ENCODE data around the gene MACROD2.
"Not testable (repeated sequence)": the region's sequence is repeated elsewhere in the genome, so short reads cannot be mapped to it uniquely, and the experiment has no call there.

MACROD2 gene

DNA sequence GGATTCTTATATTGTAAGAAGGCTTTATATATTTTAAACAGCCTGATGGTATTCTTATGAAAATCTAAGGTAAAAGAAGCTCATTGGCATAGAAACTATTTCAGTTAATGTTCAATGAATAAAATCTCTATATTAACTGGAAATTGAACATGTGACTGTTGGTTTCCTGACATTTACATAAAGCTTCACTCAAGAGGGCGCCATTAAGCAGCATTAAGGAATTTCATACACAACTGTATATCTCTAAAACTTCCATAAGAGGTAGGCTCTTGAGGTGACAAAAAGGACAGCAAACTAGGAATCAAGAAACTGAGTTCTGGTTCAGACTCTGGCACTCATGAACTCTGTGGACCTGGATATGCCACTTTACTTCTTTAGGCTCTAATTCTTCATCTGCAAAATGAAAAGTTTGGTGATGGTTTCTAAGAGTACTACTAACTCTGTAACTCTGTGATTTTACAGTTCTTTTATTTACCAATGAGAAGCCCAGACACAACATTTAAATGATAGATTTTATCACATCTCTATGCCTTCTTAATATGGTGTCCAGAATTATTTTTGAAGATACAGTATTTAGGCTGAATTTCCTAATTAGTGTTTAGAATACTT lies 194.6 kb downstream of the MACROD2 start:
- DNase-seq (ENCODE audit: low read depth in 4 of 4, low spot score in 1 of 4), result no peak

DNA sequence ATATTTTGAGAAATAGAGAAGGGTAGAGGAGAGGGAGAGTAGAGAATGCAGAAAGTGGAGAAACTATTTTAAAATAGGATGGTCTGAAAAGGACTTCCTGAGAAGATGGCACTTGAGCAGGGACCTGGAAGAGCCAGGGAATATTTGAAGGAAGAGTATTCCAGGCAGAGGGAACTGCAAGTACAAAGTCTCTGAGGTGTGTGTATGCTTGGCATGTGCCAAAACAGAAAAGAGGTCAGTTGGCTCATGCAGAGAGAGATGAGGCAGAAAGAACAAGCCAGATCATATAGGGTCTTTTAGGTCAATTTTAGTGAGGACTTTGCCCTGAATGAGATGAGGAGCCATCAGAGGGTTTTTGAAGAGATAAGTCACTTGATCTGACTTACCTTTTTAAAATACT lies 196.2 kb downstream of the MACROD2 start:
- no peak for DNase-seq (ENCODE audit: low read depth in 4 of 4, low spot score in 1 of 4)

DNA sequence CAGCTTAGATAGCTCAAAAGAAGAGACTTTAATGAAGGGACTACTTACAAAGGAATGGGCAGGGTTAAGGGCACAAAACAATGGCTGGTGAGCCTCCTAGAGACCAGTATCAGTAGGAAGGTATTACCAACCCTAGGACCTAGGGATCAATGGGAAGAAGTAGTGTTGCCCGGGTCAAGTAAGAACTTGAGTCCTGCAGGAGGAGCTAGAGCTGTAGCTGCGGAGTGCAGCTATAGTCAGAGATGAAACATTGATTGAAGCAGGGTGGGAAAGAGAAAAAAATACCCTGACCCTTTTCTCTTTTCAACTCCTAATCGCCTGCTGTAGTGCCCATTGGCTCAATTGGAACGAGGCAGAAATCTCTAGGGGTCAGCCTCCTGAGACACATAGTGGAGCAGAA lies 198.1 kb downstream of the MACROD2 start:
- no peak for DNase-seq (ENCODE audit: low read depth in 4 of 4, low spot score in 1 of 4)

DNA sequence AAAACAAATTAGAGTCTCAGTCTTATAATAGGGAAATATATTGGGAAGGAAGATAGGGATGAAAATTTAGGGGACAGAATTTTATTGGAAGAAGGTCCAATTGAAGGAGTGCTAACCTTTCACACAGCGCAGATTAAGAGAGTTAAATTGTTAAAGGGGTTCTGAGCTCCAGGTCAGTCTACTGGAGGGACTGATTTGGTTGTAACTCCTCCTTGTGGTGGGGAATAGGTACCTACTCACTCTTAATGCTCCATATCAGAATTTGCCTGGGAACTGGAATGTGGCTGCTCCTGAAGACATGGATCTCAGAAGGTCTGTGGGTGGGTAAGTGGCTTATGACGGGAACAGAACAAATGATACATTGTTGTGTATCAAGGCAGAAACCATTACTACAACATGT lies 198.6 kb downstream of the MACROD2 start:
- DNase-seq (ENCODE audit: low read depth in 4 of 4, low spot score in 1 of 4), result no peak

DNA sequence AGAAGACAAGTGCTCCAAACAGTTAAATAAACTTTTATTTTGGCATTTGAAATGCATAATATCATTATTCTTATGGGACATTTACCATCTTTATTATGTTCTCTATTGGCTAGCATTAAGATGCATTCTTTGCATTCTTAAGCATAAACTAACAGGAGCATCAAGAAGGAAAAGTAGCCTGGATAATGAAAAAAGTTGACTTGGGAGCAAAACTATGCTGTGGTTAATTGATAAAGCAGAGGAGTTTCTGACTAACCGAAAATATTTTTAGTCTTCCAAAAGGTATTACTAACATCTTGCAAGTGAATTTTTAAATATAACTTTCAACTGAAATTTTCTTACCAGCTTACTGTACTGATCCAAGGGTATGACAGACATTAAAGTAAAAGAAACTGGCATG lies 201.8 kb downstream of the MACROD2 start:
- DNase-seq (ENCODE audit: low read depth in 4 of 4, low spot score in 1 of 4), result no peak

DNA sequence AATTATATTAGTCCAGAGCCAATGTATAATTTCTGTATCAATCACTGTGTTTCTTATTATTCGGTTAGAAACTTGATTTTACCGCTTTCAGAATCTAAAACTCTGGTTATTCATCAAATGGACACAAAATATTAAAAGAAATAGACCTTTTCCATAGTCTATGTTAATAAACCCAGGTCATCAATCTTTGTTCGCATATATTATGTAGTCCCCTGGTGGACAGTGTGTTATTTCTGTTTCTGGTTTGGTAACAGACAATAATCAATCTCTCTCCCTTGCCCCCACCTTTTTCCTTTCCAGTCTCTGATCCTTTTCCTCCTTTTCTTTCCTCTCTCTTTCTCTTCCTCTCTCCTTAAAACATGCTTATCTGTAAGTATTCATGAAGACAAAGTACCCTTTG lies 203.1 kb downstream of the MACROD2 start:
- no peak for DNase-seq (ENCODE audit: low read depth in 4 of 4, low spot score in 1 of 4)

DNA sequence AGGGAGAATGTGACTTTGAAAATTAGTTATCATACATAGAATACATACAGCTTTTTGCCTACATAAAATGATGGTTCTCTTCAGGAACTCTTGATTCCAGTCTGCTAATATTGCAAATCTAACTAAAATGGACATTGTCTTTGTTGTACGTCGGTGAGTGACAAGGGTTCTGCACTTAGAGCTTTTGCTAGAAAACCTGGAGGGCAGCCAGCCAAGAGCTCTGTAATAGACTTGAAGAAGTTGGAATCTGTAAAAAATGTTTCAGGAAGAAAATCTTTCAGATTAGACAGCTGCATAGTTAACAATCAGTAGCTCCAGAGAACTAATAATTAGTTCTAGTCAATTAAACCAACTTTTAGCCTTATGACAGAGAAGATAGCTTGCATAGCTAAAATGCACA lies 203.8 kb downstream of the MACROD2 start:
- no peak for DNase-seq (ENCODE audit: low read depth in 4 of 4, low spot score in 1 of 4)

DNA sequence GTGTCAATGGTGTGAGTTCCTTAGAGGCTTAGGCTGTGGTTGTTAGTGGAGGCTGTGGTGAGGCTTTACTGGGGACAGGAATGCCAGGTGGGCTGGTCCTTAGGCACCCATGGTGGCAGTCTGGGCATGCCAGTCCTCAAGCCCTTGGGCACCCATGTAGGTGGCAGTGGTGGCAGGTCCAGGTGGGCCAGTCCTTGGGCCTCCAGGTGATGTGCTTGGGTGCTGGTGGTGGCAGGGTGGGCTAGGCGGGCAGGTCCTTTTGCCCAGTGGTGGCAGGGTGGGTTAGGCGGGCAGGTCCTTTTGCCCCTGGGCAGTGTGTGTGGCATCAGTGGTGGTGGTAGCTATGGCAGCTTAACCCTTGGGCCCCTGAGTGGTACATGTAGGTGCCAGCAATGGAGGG lies 208.3 kb downstream of the MACROD2 start:
- no peak for DNase-seq (ENCODE audit: low read depth in 4 of 4, low spot score in 1 of 4)

DNA sequence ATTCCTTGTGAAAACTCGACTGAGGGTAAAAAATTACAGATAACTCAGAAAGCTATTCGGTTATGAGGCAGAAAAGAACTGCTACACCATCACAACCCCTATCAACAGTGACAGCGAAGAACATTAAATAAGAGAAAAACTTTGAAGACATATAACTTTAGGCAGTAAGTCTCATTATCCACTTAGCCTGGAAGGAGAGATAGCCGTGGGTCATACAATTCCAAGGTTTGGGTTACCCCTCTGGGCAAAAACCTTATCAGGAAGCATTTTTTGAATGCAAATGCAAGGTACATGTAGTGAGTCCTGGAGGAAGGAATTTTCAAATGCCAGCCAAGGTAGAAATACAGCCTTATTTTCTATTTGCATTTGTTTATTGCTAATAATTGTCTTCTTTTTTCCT lies 212.3 kb downstream of the MACROD2 start:
- DNase-seq (ENCODE audit: low read depth in 4 of 4, low spot score in 1 of 4), result no peak

DNA sequence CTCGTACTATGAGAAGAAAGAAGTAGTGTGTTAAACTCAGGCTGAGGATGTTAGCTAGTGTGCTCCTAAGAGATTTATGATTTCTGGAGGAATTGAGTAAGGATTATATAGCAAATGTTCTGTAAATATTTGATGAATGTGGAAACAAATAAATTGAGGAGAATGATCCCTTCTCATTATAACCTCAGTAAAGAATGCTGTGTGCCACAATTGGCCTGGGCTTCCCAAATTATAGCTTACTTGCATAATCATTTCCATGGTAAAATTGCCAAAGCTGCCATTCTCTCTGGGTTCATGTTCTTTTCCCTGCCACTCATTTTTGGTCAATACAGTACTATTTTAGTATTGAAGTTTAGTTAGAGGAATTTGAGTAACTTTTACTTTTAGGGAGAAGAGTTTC lies 213.6 kb downstream of the MACROD2 start:
- no peak for DNase-seq (ENCODE audit: low read depth in 4 of 4, low spot score in 1 of 4)

DNA sequence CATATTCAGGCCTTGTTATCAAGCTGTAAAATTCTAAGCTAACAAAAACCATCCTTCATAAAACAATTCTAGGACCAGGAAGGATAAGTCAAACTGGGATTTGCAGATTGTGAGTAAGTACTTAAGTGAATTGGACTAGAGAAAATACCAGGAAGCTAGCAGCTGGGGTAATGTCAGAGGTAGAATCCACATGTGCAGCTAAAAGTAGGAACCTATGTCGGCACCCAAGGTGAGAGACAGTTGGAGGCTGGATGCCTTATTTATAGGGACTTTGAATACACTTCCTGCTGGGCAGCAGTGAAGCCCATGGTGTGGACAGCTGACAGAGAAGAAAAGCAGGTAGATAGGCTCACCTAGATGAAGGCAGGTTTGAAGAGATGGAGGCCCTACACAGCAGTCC lies 214.8 kb downstream of the MACROD2 start:
- no peak for DNase-seq (ENCODE audit: low read depth in 4 of 4, low spot score in 1 of 4)

DNA sequence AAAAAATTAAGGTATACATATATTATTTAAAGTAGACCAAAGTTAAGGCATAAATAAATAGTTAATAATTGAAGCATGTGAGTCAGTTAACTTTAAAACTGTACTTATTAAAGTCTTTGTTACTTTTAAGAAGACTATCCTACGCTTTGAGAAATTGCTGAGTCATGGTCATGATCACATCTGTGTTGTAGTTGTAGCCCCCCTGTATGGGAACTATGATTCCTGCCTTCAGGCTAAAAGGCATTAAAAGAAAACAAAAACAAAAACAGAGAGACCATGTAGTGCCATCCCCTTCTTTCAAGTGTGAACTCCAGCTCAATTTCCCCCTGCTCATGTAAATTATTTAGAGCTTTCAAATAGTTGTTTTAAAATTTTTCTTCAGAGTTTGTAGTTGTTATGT lies 218.7 kb downstream of the MACROD2 start:
- no peak for DNase-seq (ENCODE audit: low read depth in 4 of 4, low spot score in 1 of 4)

DNA sequence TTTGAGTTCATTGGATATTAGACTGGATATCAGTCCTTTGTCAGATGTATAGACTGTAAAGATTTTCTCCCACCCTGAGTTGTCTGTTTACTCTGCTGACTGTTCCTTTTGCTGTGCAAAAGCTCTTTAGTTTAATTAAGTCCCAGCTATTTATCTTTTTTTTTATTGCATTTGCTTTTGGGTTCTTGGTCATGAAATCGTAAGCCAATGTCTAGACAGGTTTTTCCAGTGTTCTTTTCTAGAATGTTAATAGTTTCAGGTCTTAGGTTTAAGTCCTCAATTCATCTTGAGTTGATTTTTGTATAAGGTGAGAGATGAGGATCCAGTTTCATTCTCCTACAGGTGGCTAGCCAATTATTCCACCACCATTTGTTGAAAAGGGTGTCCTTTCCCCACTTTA lies 220.6 kb downstream of the MACROD2 start:
- not testable (repeated sequence) for DNase-seq (ENCODE audit: low read depth in 4 of 4, low spot score in 1 of 4)

DNA sequence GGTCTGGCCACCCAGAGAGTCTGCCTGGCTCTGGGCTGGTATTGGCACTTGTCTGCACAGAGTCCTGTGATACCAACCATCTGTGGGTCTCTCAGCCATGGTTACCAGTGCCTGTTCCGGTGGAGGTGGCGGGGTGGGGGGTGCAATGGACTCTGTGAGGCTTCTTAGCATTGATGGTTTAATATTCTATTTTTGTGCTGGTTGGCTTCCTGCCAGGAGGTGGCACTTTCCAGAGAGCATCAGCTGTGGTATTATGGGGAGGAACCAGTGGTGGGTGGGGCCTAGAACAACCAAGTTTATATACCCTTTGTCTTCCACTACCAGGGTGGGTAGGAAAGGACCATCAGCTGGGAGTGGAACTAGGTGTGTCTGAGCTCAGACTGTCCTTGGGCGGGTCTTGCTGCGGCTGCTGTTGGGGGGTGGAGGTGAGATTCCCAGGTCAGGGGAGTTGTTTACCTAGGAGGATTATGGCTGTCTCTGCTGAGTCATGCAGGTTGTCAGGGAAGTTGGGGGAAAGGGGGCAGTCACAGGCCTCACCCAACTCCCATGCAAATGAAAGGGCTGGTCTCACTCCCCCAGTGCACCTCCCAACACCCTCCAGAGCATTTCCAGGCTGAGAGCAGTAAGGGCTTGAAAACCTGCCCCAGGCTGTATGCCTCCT lies 224.6 kb downstream of the MACROD2 start:
- DNase-seq (ENCODE audit: low read depth in 4 of 4, low spot score in 1 of 4), result no peak

DNA sequence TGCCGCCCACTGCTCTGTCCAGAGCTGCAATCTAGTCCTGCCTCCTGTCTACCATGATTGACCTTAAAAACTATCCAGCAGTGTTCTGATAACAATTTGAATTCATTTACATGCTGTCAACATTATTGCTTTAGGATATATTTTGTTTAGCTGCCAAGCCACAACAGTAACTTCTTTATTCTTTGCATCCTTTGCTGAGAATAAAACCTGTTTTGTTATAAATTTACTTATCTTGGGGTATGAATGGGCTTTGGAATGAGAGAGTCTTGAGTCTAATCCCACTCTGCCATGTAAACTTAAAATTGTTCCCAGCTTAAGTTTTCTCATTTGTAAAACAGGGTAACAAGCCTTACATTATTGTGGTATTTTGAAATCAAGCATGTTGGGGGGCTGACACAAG lies 225.7 kb downstream of the MACROD2 start:
- no peak for DNase-seq (ENCODE audit: low read depth in 4 of 4, low spot score in 1 of 4)

DNA sequence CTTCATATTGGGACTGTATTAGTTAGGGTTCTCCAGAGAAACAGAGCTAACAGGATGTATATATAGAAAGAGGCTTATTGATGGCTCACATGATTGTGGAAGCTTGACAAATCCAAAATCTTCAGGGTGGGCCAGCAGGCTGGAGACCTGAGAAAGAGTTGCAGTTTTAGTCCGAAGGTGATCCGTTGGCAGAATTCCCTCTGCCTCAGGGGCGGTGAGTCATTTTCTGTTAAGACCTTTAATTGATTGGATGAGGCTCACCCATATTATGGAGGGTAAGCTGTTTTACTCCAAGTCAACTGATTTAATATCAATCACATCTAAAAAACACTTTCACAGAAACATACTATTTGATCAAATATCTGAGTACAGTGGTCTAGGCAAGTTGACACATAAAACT lies 228.5 kb downstream of the MACROD2 start:
- no peak for DNase-seq (ENCODE audit: low read depth in 4 of 4, low spot score in 1 of 4)

DNA sequence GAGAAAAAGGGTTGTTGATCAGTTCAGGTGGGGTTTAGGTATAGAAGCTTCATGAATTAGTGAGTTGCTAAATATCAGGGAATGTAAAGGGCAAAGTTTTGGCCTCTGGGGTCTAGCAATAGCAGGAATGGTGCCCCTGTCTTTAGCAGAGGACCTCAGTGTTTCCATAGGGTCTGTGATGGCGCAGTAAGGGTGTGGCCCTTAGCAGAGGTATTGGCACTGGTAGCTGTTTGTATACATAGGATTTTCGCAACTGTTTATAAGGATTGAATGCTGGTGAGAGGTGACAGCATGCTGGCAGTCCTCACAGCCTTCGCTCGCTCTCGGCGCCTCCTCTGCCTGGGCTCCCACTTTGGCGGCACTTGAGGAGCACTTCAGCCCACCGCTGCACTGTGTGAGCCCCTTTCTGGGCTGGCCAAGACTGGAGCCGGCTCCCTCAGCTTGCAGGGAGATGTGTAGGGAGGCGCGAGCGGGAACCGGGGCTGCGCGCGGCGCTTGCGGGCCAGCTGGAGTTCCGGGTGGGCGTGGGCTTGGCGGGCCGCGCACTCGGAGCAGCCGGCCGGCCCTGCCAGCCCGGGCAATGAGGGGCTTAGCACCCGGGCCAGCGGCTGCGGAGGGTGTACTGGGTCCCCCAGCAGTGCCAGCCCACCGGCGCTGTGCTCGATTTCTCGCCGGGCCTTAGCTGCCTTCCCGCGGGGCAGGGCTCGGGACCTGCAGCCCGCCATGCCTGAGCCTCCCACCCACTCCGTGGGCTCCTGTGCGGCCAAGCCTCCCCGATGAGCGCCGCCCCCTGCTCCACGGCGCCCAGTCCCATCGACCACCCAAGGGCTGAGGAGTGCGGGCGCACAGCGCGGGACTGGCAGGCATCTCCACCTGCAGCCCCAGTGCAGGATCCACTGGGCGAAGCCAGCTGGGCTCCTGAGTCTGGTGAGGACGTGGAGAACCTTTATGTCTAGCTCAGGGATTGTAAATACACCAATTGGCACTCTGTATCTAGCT lies 231.0 kb downstream of the MACROD2 start:
- not testable (repeated sequence) for DNase-seq (ENCODE audit: low read depth in 4 of 4, low spot score in 1 of 4)

DNA sequence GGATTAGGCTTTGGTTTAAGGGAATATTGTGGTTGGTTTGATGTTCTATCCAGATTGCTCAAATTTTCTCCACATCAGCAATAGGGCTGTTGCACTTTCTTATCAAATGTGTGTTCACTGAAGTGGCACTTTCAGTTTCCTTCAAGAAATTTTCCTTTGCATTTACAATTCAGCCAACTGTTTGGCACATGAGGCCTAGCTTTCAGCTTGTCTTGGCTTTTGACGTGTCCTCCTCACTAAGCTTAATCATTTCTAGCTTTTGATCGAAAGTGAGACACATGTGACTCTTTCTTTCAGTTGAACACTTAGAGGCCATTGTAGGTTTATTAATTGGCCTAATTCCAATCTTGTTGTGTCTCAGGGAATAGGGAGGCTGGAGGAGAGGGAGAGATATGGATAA lies 237.3 kb downstream of the MACROD2 start:
- no peak for DNase-seq (ENCODE audit: low read depth in 4 of 4, low spot score in 1 of 4)

DNA sequence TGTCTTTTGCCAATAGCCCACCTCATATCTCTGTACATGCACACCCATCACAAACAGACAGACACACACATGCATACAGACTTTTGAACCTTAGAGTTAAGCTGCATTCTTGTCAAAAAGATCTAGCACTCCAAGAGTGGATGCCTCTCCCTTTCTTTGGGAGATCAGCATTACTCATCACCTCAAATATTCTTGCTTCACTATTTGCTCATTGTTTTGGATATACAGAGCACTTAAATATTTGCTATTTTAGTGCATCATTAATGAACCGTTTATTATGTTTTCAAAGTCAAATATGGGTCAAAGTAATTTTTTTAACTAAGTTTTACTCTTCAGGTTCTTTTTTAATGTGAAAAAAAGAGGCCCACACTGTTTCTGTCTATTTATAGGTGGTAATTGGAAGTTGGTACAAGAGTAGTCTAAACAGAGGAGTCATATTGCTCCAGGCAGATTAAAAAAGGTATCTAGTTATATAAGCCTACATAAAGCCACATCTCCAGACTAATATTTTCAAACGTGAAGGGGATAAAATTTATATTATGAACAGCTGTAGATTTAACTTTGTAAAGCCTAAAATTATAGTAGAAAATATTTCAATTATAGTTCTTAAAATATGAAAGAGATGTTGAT lies 239.5 kb downstream of the MACROD2 start:
- DNase-seq (ENCODE audit: low read depth in 4 of 4, low spot score in 1 of 4), result no peak

DNA sequence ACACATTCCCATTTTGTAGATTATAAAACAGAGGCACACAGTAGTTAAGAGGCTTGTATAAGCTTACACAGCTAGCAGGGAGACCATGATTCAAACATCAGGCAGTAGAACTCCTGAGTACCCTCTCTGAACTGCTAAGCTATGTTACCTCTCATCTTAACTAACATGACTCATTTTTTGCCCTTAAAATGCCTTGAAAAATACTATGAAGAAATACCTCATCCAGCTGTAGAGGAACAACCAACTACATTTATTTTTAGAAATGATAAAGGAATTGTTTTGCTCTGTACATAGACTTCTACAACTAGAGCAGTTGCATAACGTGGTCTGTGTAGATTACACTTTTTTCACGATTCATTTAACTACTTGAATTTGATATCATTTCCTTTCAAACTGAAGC lies 240.0 kb downstream of the MACROD2 start:
- DNase-seq (ENCODE audit: low read depth in 4 of 4, low spot score in 1 of 4), result no peak

DNA sequence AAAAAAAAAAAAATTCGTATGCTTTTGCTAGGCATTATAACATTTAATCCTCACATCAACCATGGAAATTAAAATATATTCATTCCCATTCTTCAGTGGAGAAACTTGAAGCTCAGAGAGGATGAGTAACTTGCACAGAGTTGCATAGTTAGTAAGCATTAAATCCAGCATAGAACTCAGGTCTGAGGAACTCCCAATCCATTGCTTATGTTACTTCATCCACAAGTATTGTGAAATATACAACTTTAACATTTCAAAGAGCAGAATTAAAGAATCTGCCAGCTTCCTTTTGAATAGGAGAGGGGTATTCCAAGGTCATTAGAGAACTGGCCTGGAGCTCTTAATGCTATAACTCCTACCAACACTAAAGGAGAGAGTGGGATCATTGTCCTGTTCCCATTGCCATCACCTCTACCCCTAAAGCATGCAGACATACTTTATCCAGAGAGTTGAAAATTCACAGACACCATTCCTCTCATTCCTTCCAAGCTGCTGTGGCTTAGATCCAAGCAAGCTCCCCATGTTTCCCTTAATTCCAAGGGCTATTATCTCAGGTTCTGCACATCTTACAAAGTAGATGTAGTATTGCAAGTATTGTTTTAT lies 250.2 kb downstream of the MACROD2 start:
- no peak for DNase-seq (ENCODE audit: low read depth in 4 of 4, low spot score in 1 of 4)
